Measurements from ENCODE around the gene ANTKMT.

GRCh38 chr16:692356-693108, 28.4 kb upstream of the ANTKMT start:
- no peak for TF ChIP-seq POLR2A (IDR thresholded peaks at IDR 0.05)
- TF ChIP-seq, protein P1, sequence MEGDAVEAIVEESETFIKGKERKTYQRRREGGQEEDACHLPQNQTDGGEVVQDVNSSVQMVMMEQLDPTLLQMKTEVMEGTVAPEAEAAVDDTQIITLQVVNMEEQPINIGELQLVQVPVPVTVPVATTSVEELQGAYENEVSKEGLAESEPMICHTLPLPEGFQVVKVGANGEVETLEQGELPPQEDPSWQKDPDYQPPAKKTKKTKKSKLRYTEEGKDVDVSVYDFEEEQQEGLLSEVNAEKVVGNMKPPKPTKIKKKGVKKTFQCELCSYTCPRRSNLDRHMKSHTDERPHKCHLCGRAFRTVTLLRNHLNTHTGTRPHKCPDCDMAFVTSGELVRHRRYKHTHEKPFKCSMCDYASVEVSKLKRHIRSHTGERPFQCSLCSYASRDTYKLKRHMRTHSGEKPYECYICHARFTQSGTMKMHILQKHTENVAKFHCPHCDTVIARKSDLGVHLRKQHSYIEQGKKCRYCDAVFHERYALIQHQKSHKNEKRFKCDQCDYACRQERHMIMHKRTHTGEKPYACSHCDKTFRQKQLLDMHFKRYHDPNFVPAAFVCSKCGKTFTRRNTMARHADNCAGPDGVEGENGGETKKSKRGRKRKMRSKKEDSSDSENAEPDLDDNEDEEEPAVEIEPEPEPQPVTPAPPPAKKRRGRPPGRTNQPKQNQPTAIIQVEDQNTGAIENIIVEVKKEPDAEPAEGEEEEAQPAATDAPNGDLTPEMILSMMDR (IDR thresholded peaks at IDR 0.05): no peak
